Stimulated activated CD8-positive, alpha-beta memory T cell treated with anti-CD3 and anti-CD28 coated beads, Interleukin-12 subunit alpha, Interleukin-12 subunit beta, amount 100 ng/mL, for 24 hours (primary cell): Measurements from ENCODE around the gene TCOF1.

ENCODE experiments used
- DNase-seq: peaks from one replicate; pipeline ENCODE4 v3.0.0-alpha.2; 2020; ENCODE audit errors: extremely low read depth

TCOF1 gene

GRCh38 chr5:150325426-150325825 lies 32.1 kb upstream of the TCOF1 start:
- no peak for DNase-seq

DNA sequence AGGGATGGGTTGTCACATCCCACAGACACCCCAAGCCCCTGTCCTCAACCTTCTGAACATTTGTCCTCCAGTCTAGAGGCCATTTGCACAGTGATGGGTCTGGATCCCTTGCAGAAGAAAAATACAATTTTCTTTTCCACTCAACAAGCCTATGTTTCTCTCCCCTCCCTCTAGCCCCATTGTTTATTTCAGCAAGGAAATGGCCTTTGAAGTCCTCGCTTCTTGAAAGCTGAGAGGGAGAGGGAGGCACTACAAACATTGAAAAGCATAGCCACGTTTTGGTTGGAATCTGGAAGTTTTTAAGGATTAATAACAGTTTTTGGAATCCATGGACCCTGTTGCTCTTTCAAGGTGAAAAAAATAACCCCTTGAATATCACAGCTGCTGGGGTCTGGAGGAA lies 30.8 kb upstream of the TCOF1 start:
- DNase-seq: no peak

- no peak for DNase-seq
These were observed 30.4 kb upstream of the TCOF1 start for GRCh38 chr5:150327139-150327538.

DNA sequence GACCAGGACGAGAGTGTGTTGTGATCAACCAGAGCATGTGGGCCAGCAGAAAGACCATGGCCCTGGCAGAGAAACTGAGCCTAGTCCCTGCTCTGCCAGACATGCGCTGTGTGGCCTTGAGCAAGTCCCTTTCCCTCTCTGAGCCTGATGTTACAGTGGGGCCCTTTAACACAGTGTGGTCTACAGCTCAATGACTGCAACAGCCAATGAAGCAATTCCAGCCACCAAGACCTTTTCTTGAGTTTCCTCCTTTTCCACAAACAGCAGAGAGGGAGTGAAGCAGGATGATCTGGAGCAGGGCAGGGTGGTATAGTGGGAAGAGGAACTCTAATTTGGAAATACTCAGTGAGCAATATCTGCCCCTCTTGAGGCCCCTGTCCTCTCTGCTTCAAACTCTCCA lies 29.0 kb upstream of the TCOF1 start:
- DNase-seq: no peak

DNA sequence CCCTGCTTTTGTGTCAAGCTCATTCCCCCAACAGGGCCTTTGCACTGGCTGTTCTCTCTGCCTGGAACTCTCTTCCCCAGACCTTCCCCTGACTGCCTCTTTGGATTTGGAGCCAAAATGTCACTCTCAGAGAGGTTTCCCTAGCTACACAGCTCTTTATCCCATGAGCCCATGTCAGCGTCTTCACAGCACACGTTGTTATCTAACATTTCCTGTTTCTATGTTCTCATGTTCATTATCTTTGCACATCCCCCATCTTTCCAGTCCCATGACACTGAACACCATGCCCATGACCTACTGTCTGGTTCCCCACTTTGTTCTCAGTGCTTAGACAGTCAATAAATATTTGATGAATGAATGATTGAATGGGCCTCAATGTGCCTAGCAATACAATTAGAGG lies 28.5 kb upstream of the TCOF1 start:
- DNase-seq: no peak

GRCh38 chr5:150329881-150330876 lies 27.3 kb upstream of the TCOF1 start:
- no peak for DNase-seq

DNA sequence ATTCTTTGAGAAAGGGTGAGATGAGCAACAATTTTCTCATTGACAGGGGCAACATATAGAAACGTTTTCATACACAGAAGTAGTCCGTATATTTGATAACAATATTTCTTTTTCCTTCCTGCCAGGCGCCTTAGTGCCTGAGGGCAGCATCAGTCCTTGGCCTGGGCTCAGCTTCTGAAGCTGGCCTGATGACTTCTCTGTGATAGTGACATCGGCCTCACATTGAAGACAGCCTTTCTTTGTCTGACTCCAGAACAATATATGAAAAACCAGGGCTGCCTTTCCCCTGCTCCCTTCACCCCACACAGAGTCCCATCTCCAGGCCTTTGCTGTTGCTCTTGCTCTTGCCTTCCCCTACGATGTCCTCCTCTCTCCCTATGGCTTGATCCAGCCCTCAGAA lies 24.1 kb upstream of the TCOF1 start:
- no peak for DNase-seq

GRCh38 chr5:150335778-150336177 lies 21.7 kb upstream of the TCOF1 start:
- no peak for DNase-seq

GRCh38 chr5:150338546-150338945 lies 19.0 kb upstream of the TCOF1 start:
- DNase-seq: no peak

DNA sequence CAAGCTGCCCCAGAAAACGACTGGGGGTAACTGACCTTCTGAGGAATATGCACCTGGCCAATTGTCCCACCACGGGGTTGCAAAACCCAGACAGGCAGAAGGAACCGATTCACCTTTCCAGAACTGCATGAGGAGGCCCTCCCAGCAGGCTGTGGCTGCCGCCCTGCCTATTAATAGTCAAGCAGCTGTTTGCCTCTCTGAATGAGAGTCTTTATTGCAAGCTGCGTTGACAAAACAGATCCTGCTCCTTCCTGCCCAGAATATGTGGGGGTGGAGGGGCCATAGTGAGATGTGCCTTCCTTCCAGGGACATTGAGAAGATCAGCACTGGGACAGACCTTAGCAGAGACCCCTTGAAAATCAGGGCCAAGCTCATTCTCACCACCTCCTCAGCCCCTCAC lies 18.3 kb upstream of the TCOF1 start:
- DNase-seq: no peak

DNA sequence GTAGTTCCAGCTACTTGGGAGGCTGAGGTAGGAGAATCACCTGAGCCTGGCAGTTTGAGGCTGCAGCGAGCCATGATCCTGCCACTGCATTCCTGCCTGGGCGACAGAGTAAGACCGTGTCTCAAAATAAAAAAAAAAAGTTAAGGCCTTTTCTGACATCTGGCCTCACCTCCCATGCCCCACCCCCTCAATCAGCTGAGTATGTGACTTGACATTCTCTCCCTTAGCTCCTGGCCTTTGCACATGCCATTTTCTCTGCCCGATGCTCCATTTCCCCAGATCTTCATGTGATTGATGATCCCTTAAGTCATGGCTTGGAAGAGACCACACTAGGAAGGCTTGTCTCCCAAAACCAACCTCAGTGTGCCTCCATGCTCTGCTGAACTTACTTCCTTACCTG lies 17.7 kb upstream of the TCOF1 start:
- DNase-seq: no peak

- no peak for DNase-seq
These were observed 16.8 kb upstream of the TCOF1 start for GRCh38 chr5:150340614-150341255.

- no peak for DNase-seq
These were observed 16.2 kb upstream of the TCOF1 start for GRCh38 chr5:150341331-150341730.

GRCh38 chr5:150341989-150342388 lies 15.5 kb upstream of the TCOF1 start:
- DNase-seq: no peak

GRCh38 chr5:150342583-150342982 lies 14.9 kb upstream of the TCOF1 start:
- DNase-seq: no peak

- no peak for DNase-seq
These were observed 13.4 kb upstream of the TCOF1 start for GRCh38 chr5:150343994-150344631.

GRCh38 chr5:150345716-150346115 lies 11.8 kb upstream of the TCOF1 start:
- DNase-seq: no peak

GRCh38 chr5:150346592-150346991 lies 10.9 kb upstream of the TCOF1 start:
- DNase-seq: no peak

- no peak for DNase-seq
These were observed 10.5 kb upstream of the TCOF1 start for GRCh38 chr5:150347003-150347402.

DNA sequence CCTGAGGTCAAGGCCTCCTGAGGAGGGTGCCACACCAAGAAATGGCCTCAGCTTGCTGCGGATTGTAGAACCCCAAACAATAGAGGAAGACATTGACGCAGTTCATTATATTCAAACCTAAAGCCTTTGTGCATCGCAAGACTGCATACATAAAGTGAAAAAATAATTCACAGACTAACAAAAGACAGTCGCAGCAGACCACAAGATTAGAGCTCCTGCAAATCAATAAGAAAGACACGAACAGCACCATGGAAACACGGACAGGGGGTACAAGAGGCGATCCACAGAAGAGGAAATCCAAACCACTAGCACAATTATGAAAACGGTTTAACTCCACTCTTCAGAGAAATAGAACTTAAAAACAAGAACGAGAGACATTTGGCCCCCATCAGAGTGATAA lies 10.0 kb upstream of the TCOF1 start:
- no peak for DNase-seq

GRCh38 chr5:150349681-150350275 lies 7.7 kb upstream of the TCOF1 start:
- DNase-seq: no peak
